ENCODE data around the gene HES1.

Gene HES1

DNA sequence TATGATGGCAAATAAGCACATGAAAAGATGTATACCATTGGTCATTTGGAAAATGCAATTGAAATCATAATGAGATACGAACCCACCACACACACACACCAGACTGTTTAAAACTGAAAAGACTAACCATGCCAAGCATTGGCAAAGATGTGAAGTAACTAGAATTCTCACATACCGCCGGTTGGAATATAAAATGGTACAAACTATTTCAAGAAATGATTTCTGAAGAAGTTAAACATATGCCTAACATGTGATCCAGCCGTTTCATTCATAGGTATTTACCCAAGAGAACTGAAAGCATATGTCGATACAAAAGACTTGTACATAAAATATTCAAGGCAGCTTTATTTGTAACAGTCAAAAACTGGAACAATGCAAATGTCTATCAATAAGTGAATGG is 28.9 kb downstream of the HES1 start:
- no peak overlapping the region for H3K27ac ChIP-seq

DNA sequence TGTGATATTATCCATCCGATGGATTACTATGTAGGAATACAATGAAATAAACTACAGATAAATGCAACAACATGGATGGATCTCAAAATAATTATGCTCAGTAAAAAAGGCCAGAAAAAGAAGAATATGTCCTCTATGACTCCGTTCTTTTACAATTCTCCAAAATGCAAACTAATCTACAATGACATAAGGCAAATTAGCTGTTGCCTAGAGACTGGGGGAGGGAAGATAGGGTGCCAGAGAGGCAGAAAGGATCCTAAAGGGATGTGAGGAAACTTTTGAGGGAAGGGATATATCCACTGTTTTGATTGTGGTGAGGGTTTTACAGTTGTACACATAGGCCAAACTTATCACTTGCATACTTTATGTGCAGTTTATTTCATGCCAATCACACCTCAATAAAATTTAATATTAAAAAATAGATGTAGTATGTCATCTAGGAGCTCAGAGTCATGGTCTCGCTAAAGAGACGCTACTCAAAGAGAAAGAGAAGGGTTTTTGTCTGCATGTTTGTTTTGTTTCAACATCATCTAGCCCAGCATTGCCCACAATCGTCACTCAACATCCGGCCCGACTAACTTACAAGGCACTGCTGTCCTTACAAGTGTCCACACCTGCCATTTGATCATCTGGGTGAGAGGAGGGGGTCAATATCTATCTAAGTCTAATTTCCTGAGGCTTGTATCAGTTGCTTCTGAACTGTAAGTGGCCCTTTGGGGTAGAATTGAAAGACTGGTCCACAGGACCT is 29.5 kb downstream of the HES1 start:
- no peak for TF ChIP-seq Cebpa-rat (IDR thresholded peaks at IDR 0.05)
- Histone ChIP-seq H4K20me1 (no peaks in the 10 kb centered on the region), H3K27ac (no peak overlapping the region), H3K9ac (no peak overlapping the region), H3K36me3 (no peaks in the 10 kb centered on the region), H3K27me3 (peaks cover 0 to 10% (median 0%) of the 10 kb centered on the region in 11 experiments; a peak in 3 of 22 replicates), H3K4me2 (no peak overlapping the region), H3K4me3 (no peak overlapping the region), H3K4me1 (peaks cover 6 to 15% (median 10%) of the 10 kb centered on the region in 10 experiments; a peak in 18 of 20 replicates), H3K9me3 (replicated peaks in 1 of 11) (no peaks in the 10 kb centered on the region)

More for the DNA sequence above, 28.9 kb downstream of the HES1 start:
- H3K36me3 ChIP-seq = no peaks in the 10 kb centered on the region
- H3K4me3 ChIP-seq = no peak overlapping the region
- no peak overlapping the region for H3K4me2 ChIP-seq
- H4K20me1 ChIP-seq = no peaks in the 10 kb centered on the region
- H3K9me3 ChIP-seq (replicated peaks in 1 of 11) = no peaks in the 10 kb centered on the region
- H3K4me1 ChIP-seq = peaks cover 6 to 15% (median 10%) of the 10 kb centered on the region in 10 experiments; a peak in 18 of 20 replicates
- H3K9ac ChIP-seq = no peak overlapping the region
- no peak for TF ChIP-seq Cebpa-rat (IDR thresholded peaks at IDR 0.05)
- H3K27me3 ChIP-seq = peaks cover 0 to 16% (median 0%) of the 10 kb centered on the region in 11 experiments; a peak in 3 of 22 replicates

DNA sequence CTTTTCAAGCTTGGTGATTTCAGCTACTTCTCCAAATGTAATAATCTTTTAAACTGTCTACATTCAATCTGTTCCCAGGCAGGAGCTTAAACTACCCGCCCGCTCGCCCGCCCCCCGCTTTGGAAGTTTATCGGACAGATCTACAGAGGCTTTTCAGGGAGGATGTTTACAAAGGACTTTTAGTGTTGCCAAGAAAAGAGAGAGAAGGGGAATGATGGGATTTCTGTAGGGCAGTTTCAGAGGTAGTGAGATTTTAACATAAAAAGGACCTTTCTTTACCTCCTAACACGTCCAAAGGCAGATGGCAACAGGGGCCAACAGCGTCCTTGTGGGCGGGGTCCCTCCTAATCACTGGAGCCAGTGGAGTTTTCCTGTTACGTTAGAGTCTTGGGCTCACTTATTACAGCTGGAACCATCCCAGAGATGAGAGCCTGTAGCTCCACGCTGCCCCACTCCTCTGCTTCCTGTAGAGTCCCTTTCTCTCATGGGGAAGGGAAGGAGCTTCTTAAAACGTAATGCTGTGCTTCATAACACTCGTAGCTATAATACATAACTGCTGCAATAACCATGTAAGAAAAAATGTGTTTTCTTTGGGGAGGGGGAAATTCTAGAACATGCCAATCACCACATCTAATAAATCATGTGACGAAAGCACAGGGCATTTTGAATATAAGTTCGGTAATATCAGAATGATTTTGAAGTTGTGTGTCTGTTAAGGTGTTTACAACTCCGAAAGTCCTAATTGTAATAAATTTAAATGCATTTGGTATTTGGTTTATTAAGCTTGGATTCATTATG is 30.9 kb downstream of the HES1 start:
- Histone ChIP-seq H3K9ac (no peak overlapping the region), H3K4me1 (peaks cover 0 to 13% (median 2%) of the 10 kb centered on the region in 10 experiments; a peak in 9 of 20 replicates), H3K27me3 (no peaks in the 10 kb centered on the region; a peak in 1 of 22 replicates), H3K36me3 (no peaks in the 10 kb centered on the region), H3K4me2 (no peak overlapping the region), H3K9me3 (replicated peaks in 1 of 11) (no peaks in the 10 kb centered on the region), H4K20me1 (no peaks in the 10 kb centered on the region), H3K27ac (no peak overlapping the region), H3K4me3 (no peak overlapping the region)
- TF ChIP-seq Cebpa-rat (IDR thresholded peaks at IDR 0.05) = no peak

DNA sequence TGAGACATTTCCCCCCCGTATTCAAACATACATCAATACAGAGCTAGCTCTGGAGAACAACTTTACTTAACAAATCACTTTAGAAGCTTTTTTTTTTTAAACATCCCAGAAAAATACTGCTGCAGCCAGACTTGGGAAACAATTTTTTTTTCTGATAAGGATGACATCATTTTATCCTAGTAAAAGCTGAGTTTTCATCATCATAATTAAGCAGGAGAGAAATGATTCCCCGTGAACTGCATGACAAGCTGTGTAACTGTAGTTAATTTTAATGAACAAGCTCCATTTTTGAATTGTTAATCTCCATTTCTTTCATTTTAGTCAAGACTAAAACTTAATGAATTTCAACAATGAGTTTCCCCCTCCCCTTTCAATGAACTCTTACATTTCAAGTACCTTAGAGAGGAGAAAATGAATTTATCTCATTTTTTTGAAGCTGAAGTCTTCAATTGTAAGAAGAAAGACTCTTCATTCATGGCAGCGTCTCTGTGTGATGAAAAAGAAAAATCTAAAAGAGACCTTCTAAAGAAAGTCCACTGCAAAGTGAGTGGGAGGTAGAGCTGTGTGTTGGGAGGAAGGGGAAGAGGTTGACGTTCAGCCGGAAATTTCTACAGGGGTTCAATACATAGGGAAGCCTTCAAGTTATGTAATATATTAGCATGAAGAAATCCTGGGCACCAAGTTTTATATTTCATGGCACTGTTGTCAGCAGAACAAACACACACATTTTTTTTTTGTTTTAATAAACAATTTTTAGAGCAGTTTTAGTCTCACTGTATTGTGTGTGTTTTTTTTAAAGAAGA is 31.7 kb downstream of the HES1 start:
- H3K9me3 ChIP-seq (replicated peaks in 1 of 11) = no peaks in the 10 kb centered on the region
- H3K27me3 ChIP-seq = no peaks in the 10 kb centered on the region; a peak in 1 of 22 replicates
- H3K4me2 ChIP-seq = no peak overlapping the region; a peak in 1 of 22 replicates
- peaks cover 0 to 13% (median 2%) of the 10 kb centered on the region in 10 experiments; a peak in 6 of 20 replicates for H3K4me1 ChIP-seq
- H3K27ac ChIP-seq = no peak overlapping the region
- H3K9ac ChIP-seq = no peak overlapping the region
- H3K4me3 ChIP-seq = no peak overlapping the region
- TF ChIP-seq Cebpa-rat (IDR thresholded peaks at IDR 0.05) = no peak
- H4K20me1 ChIP-seq = no peaks in the 10 kb centered on the region
- H3K36me3 ChIP-seq = no peaks in the 10 kb centered on the region

DNA sequence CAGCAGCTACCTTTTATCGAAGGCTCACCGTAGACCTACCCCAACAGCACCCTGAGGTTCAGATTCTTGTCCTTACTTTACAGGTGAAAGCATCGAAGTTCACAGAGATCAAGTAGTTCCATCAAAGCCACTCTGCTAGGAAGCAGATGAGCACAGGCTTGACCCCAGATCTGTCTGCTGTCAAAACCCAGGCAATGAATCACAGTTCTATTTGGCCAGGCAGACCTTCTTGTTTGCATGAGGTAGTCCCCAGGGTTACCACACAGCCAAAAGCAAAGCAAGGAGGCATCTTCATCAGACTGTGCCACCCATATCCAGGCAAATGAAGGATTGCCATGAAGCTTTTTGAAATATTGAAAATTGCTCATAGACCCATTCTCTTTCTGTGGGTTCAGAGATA is 33.0 kb downstream of the HES1 start:
- Histone ChIP-seq H3K4me2 (peak overlapping the region in 6 of 11 experiments; percentile 1 to 55 (median 28); a peak in 4 of 22 replicates), H3K36me3 (no peaks in the 10 kb centered on the region), H3K9me3 (replicated peaks in 1 of 11) (no peaks in the 10 kb centered on the region), H3K27me3 (no peaks in the 10 kb centered on the region; a peak in 1 of 22 replicates), H4K20me1 (no peaks in the 10 kb centered on the region), H3K4me1 (peaks cover 0 to 13% (median 2%) of the 10 kb centered on the region in 10 experiments; a peak in 6 of 20 replicates), H3K4me3 (no peak overlapping the region), H3K27ac (no peak overlapping the region), H3K9ac (no peak overlapping the region)
- TF ChIP-seq Cebpa-rat (IDR thresholded peaks at IDR 0.05) = no peak

DNA sequence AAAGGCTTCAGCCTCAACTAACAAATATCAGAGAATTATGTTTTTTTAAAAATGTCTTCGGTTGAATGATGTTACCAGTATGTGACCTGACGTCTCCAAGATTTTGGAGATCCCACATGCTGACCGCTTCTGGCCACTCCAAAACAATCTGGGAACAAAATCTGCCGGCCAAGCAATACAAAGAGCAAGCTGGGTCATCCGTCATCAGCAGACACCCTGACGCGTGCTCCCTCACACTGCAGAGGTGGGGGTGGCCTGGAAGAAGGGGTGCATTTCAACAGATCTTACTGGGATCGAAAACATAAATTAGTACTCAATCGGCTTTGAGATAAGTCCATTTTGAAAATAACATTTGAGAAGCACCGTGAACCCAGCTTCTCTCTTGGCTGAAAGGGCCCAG is 33.6 kb downstream of the HES1 start:
- Histone ChIP-seq H3K9me3 (replicated peaks in 1 of 11) (no peaks in the 10 kb centered on the region), H3K36me3 (no peaks in the 10 kb centered on the region), H3K27ac (no peak overlapping the region), H3K4me2 (no peak overlapping the region), H3K4me3 (no peak overlapping the region), H4K20me1 (no peaks in the 10 kb centered on the region), H3K4me1 (peaks cover 0 to 13% (median 2%) of the 10 kb centered on the region in 10 experiments; a peak in 6 of 20 replicates), H3K9ac (no peak overlapping the region), H3K27me3 (no peaks in the 10 kb centered on the region; a peak in 1 of 22 replicates)
- TF ChIP-seq Cebpa-rat (IDR thresholded peaks at IDR 0.05) = no peak

DNA sequence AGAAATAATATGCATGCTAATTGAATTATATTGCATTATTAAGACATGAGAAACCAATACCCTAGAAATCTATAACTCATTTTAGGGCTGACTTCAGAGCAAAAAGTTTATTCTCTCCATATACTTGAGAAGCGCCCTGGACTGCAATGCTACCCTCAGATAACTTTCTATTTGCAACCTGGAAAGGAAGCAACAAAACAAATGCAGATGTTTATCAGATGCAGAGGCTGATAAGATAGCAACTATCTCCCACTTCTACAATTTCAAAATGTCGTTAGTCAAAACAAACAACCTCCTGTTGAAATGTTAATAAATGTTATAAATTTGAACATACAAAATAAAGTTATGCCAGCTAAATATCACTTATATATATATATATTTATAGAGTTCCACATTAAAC is 34.8 kb downstream of the HES1 start:
- H3K9ac ChIP-seq = no peak overlapping the region
- no peak for TF ChIP-seq Cebpa-rat (IDR thresholded peaks at IDR 0.05)
- no peaks in the 10 kb centered on the region for H3K36me3 ChIP-seq
- H4K20me1 ChIP-seq = no peaks in the 10 kb centered on the region
- H3K27ac ChIP-seq = no peak overlapping the region
- no peaks in the 10 kb centered on the region; a peak in 1 of 22 replicates for H3K27me3 ChIP-seq
- H3K4me1 ChIP-seq = peaks cover 0 to 13% (median 2%) of the 10 kb centered on the region in 10 experiments; a peak in 6 of 20 replicates
- H3K9me3 ChIP-seq (replicated peaks in 1 of 11) = no peaks in the 10 kb centered on the region
- no peak overlapping the region for H3K4me3 ChIP-seq
- no peak overlapping the region for H3K4me2 ChIP-seq

DNA sequence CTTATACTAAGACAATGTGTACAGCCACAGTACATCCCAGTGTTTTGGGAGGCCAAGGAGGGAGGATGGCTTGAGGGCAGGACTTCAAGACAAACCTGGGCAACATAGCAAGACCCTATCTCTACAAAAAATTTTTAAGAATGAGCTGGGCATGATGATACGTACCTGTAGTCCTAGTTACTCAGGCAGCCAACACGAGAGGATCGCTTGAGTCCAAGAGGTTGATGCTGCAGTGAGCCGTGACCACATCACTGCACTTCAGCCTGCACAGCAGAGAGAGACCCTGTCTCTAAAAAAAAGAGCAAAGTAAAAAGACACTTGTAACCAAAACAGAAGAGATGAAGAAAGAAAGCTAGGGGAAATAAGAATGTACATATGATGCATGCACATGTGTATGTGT is 38.5 kb downstream of the HES1 start:
- no peaks in the 10 kb centered on the region for H3K36me3 ChIP-seq
- no peaks in the 10 kb centered on the region for H4K20me1 ChIP-seq
- H3K4me1 ChIP-seq = 0 out of 20 replicates have a peak, but pooled peaks cover 0 to 9% (median 0%) of the 10 kb centered on the region in 10 experiments
- H3K4me3 ChIP-seq = no peak overlapping the region
- no peaks in the 10 kb centered on the region for H3K27me3 ChIP-seq
- H3K9ac ChIP-seq = no peak overlapping the region
- no peak overlapping the region for H3K4me2 ChIP-seq
- no peak for TF ChIP-seq Cebpa-rat (IDR thresholded peaks at IDR 0.05)
- no peaks in the 10 kb centered on the region for H3K9me3 ChIP-seq (replicated peaks in 1 of 11)
- no peak overlapping the region for H3K27ac ChIP-seq

DNA sequence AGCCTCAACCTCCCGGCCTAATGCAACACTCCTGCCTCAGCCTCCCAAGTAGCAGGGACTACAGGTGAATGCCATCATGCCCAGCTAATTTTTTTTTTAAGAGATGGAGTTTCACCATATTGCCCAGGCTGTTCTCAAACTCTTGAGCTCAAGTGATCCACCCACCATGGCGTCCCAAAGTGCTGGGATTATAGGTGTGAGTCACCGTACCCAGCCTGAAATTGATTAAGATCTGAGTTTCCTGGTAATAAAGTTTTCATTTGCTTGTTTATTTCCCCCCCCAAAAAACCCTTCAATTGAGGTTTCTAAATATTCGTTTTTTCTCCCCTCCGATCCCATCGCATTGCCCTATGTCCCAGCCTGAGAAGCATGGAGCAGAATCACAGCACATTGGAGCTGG is 39.0 kb downstream of the HES1 start:
- no peak for TF ChIP-seq Cebpa-rat (IDR thresholded peaks at IDR 0.05)
- Histone ChIP-seq H3K36me3 (no peaks in the 10 kb centered on the region), H3K27me3 (no peaks in the 10 kb centered on the region), H3K27ac (no peak overlapping the region), H3K9ac (no peak overlapping the region), H3K4me1 (0 out of 20 replicates have a peak, but pooled peaks cover 0 to 9% (median 0%) of the 10 kb centered on the region in 10 experiments), H3K9me3 (replicated peaks in 1 of 11) (no peaks in the 10 kb centered on the region), H3K4me2 (no peak overlapping the region), H3K4me3 (no peak overlapping the region), H4K20me1 (no peaks in the 10 kb centered on the region)
